ENCODE data around the gene ZNF648. TPM values are rescaled to one million over a fixed set of nuclear protein-coding genes. Genes with fewer than 3 reads are reported as not detected.
A peak's percentile ranks its signal among the peaks of the same experiment; 100 is the strongest.

The ZNF648 gene
- total RNA-seq, 1 donor from 2014 or later = 0.81 TPM

- no peak for DNase-seq (ENCODE audit: low spot score, unreplicated experiment)
- Mint-ChIP-seq H3K27ac (no peak overlapping the region), H3K27me3 (peaks cover 31% of the 10 kb centered on the region), H3K4me3 (ENCODE audit: low read depth) (no peak overlapping the region), H3K36me3 (ENCODE audit: insufficient read depth) (peaks cover 2% of the 10 kb centered on the region), H3K9me3 (ENCODE audit: low read depth) (peaks cover 7% of the 10 kb centered on the region), H3K4me1 (ENCODE audit: low read depth) (peaks cover 9% of the 10 kb centered on the region)
- no peak for TF ChIP-seq CTCF (IDR thresholded peaks at IDR 0.05; ENCODE audit: unreplicated experiment)
These were observed 711 bp upstream of the ZNF648 start for GRCh38 chr1:182062223-182062622.

GRCh38 chr1:182060877-182061276, 635 bp downstream of the ZNF648 start:
- Mint-ChIP-seq H3K9me3 (ENCODE audit: low read depth) (peaks cover 7% of the 10 kb centered on the region), H3K27ac (no peak overlapping the region), H3K27me3 (peaks cover 37% of the 10 kb centered on the region), H3K4me1 (ENCODE audit: low read depth) (peaks cover 9% of the 10 kb centered on the region), H3K4me3 (ENCODE audit: low read depth) (peak overlapping the region; percentile 75), H3K36me3 (ENCODE audit: insufficient read depth) (peaks cover 4% of the 10 kb centered on the region)
- no peak for DNase-seq (ENCODE audit: low spot score, unreplicated experiment)
- no peak for TF ChIP-seq CTCF (IDR thresholded peaks at IDR 0.05; ENCODE audit: unreplicated experiment)

- peaks cover 4% of the 10 kb centered on the region for H3K36me3 Mint-ChIP-seq (ENCODE audit: insufficient read depth)
- peaks cover 9% of the 10 kb centered on the region for H3K4me1 Mint-ChIP-seq (ENCODE audit: low read depth)
- peaks cover 7% of the 10 kb centered on the region for H3K9me3 Mint-ChIP-seq (ENCODE audit: low read depth)
- no peak overlapping the region for H3K27ac Mint-ChIP-seq
- H3K4me3 Mint-ChIP-seq (ENCODE audit: low read depth) = no peak overlapping the region
- TF ChIP-seq CTCF (IDR thresholded peaks at IDR 0.05; ENCODE audit: unreplicated experiment) = no peak
- peaks cover 40% of the 10 kb centered on the region for H3K27me3 Mint-ChIP-seq
- no peak for DNase-seq (ENCODE audit: low spot score, unreplicated experiment)
These were observed 1.6 kb downstream of the ZNF648 start for GRCh38 chr1:182059936-182060335.

GRCh38 chr1:182056601-182057366, 4.7 kb downstream of the ZNF648 start:
- H3K4me1 Mint-ChIP-seq (ENCODE audit: low read depth) = peaks cover 9% of the 10 kb centered on the region

More at GRCh38 chr1:182056601-182057366, 4.7 kb downstream of the ZNF648 start:
- Mint-ChIP-seq H3K27ac (no peak overlapping the region), H3K9me3 (ENCODE audit: low read depth) (no peaks in the 10 kb centered on the region), H3K4me3 (ENCODE audit: low read depth) (no peak overlapping the region), H3K36me3 (ENCODE audit: insufficient read depth) (peaks cover 4% of the 10 kb centered on the region), H3K27me3 (peaks cover 33% of the 10 kb centered on the region)
- DNase-seq (ENCODE audit: low spot score, unreplicated experiment) = no peak
- no peak for TF ChIP-seq CTCF (IDR thresholded peaks at IDR 0.05; ENCODE audit: unreplicated experiment)

Measured in progenitor cell of endocrine pancreas (in vitro differentiated cells).